ENCODE measurements around the gene POTEH.
"Not testable (repeated sequence)": the region's sequence is repeated elsewhere in the genome, so short reads cannot be mapped to it uniquely, and the experiment has no call there.

Gene POTEH

GRCh38 chr22:15689749-15690125 lies at the start of gene POTEH:
TSS of gene POTEH (plus strand) at chr22:15690026. CDS start at chr22:15690078, 52 bp downstream.
- not testable (repeated sequence) for DNase-seq (ENCODE audit: low spot score)

- not testable (repeated sequence) for DNase-seq (ENCODE audit: low spot score)
These were observed 47.5 kb upstream of the POTEH start for GRCh38 chr22:15642288-15642861.

- DNase-seq (ENCODE audit: low spot score) = not testable (repeated sequence)
These were observed 37.9 kb upstream of the POTEH start for GRCh38 chr22:15651954-15652353.

- not testable (repeated sequence) for DNase-seq (ENCODE audit: low spot score)
These were observed 37.1 kb upstream of the POTEH start for GRCh38 chr22:15652738-15653137.

- DNase-seq (ENCODE audit: low spot score) = not testable (repeated sequence)
These were observed 36.6 kb upstream of the POTEH start for GRCh38 chr22:15653241-15653640.

GRCh38 chr22:15661102-15661501 lies 28.7 kb upstream of the POTEH start:
- not testable (repeated sequence) for DNase-seq (ENCODE audit: low spot score)

GRCh38 chr22:15664682-15665081 lies 25.1 kb upstream of the POTEH start:
- DNase-seq (ENCODE audit: low spot score) = not testable (repeated sequence)

- DNase-seq (ENCODE audit: low spot score) = not testable (repeated sequence)
These were observed 24.3 kb upstream of the POTEH start for GRCh38 chr22:15665478-15665877.

GRCh38 chr22:15669430-15669829 lies 20.4 kb upstream of the POTEH start:
- not testable (repeated sequence) for DNase-seq (ENCODE audit: low spot score)

GRCh38 chr22:15679702-15680101 lies 10.1 kb upstream of the POTEH start:
- not testable (repeated sequence) for DNase-seq (ENCODE audit: low spot score)

GRCh38 chr22:15684115-15684514 lies 5.7 kb upstream of the POTEH start:
- not testable (repeated sequence) for DNase-seq (ENCODE audit: low spot score)

GRCh38 chr22:15684695-15685094 lies 5.1 kb upstream of the POTEH start:
- DNase-seq (ENCODE audit: low spot score) = not testable (repeated sequence)

- DNase-seq (ENCODE audit: low spot score) = not testable (repeated sequence)
These were observed 4.2 kb upstream of the POTEH start for GRCh38 chr22:15685641-15686040.

GRCh38 chr22:15687086-15687485 lies 2.7 kb upstream of the POTEH start:
- not testable (repeated sequence) for DNase-seq (ENCODE audit: low spot score)

- DNase-seq (ENCODE audit: low spot score) = not testable (repeated sequence)
These were observed 2.1 kb upstream of the POTEH start for GRCh38 chr22:15687676-15688075.

GRCh38 chr22:15688090-15688489 lies 1.7 kb upstream of the POTEH start:
- DNase-seq (ENCODE audit: low spot score) = not testable (repeated sequence)

- DNase-seq (ENCODE audit: low spot score) = peak; percentile 36
These were observed 646 bp upstream of the POTEH start for GRCh38 chr22:15689012-15689748.

- DNase-seq (ENCODE audit: low spot score) = not testable (repeated sequence)
These were observed 23.8 kb downstream of the POTEH start for GRCh38 chr22:15713600-15713999.

GRCh38 chr22:15714125-15714524 lies 24.3 kb downstream of the POTEH start:
- not testable (repeated sequence) for DNase-seq (ENCODE audit: low spot score)

GRCh38 chr22:15721884-15722283 lies 32.1 kb downstream of the POTEH start:
- DNase-seq (ENCODE audit: low spot score) = not testable (repeated sequence)

GRCh38 chr22:15729209-15729917 lies 39.5 kb downstream of the POTEH start:
- DNase-seq (ENCODE audit: low spot score) = peak; percentile 6

GRCh38 chr22:15731023-15731422 lies 41.2 kb downstream of the POTEH start:
- DNase-seq (ENCODE audit: low spot score) = not testable (repeated sequence)

GRCh38 chr22:15734411-15734810 lies 44.6 kb downstream of the POTEH start:
- not testable (repeated sequence) for DNase-seq (ENCODE audit: low spot score)
